K562 (cell line): ENCODE measurements around the gene TMPRSS5. TPM values are rescaled to one million over a fixed set of nuclear protein-coding genes. Genes with fewer than 3 reads are reported as not detected.

Experiments used
- ATAC-seq: fragments of 200-7000 bp; cut with Tn5 transposase; 3 replicates; pipeline ENCODE4 v1.9.1; 2020; ENCODE audit warnings: moderate library complexity
- BruUV-seq: library from RNA; stranded (reverse); fragments of 400-500 nt; replicated peaks from 2 replicates; lab custom pipeline; 2021; lab: Mats Ljungman, UMichigan
- CTCF ChIA-PET: fragments of 300-600 bp; formaldehyde crosslinking; extraction: SDS; loops from one replicate; lab custom pipeline; 2021; ENCODE audit warnings: low intra/inter-chr PET ratio; lab: Yijun Ruan, JAX
- POLR2A ChIA-PET: fragments of 300-600, 350-650 bp; sonication (Branson Sonifier 250); formaldehyde crosslinking; extraction: SDS; loops from one replicate; lab custom pipeline; 2021; ENCODE audit warnings: antibody characterized with exemption, inconsistent platforms; lab: Yijun Ruan, JAX
- DNase-seq, 4 experiments: peaks; one replicate each; pipeline versions ENCODE4 v3.0.0 to v3.0.0-alpha.2; 2011 to 2018; ENCODE audit warnings: low spot score in 3 of 4, mixed read lengths in 3 of 4; ENCODE audit errors: extremely low read depth in 1 of 4
- FAIRE-seq: peaks from 2 replicates; lab custom pipeline; 2011; peaks lifted over from hg19 to GRCh38; lab: Jason Lieb, UNC
- H2AFZ ChIP-seq: 2 replicates; pipeline ENCODE4 v1.6.0; 2011; ENCODE audit warnings: low read depth, low read length, control low read depth, inconsistent platforms
- H3K27ac ChIP-seq: fragments of 200-600 bp; 3 replicates; pipeline ENCODE4 v1.8.0; 2011; ENCODE audit warnings: low read depth, mild to moderate bottlenecking, control low read depth, inconsistent platforms, low read length, moderate library complexity, mixed read lengths; ENCODE audit errors: extremely low read depth
- H3K27me3 ChIP-seq, 2 experiments: fragments of 300-600 bp in 1 of 2; 2 replicates in 1 of 2; 3 replicates in 1 of 2; pipeline versions ENCODE4 v1.6.0 to v1.8.0; 2011; ENCODE audit warnings: inconsistent platforms in 2 of 2, low read length in 2 of 2, mild to moderate bottlenecking in 1 of 2, mixed read lengths in 1 of 2, moderate library complexity in 1 of 2; ENCODE audit not compliant: control insufficient read depth in 2 of 2, insufficient read depth in 2 of 2
- H3K36me3 ChIP-seq: fragments of 300-600 bp; 3 replicates; pipeline ENCODE4 v1.8.0; 2011; ENCODE audit warnings: mild to moderate bottlenecking, low read length, inconsistent platforms; ENCODE audit not compliant: control insufficient read depth, insufficient read depth
- H3K4me1 ChIP-seq, 2 experiments: fragments of 200-600 bp in 1 of 2; replicated peaks in 1 of 2; 2 replicates in 1 of 2; 3 replicates in 1 of 2; pipeline versions ENCODE4 v1.5.1 to v1.8.0; 2011; ENCODE audit warnings: inconsistent platforms in 2 of 2, low read length in 2 of 2, mild to moderate bottlenecking in 1 of 2, mixed read lengths in 1 of 2, moderate library complexity in 1 of 2; ENCODE audit not compliant: control insufficient read depth in 2 of 2, insufficient read depth in 2 of 2
- H3K4me2 ChIP-seq: 2 replicates; pipeline ENCODE4 v1.6.1; 2011; ENCODE audit warnings: low read length, control low read depth, inconsistent platforms, mixed read lengths; ENCODE audit not compliant: insufficient read depth
- H3K4me3 ChIP-seq: fragments of 200-600 bp; sonication (generic), shearing (Covaris generic); 2 replicates; pipeline ENCODE4 v1.5.1; 2016; ENCODE audit warnings: control low read depth, inconsistent platforms
- H3K79me2 ChIP-seq: fragments of 200-600 bp; 3 replicates; pipeline ENCODE4 v1.8.0; 2011; ENCODE audit warnings: low read length, inconsistent platforms; ENCODE audit not compliant: control insufficient read depth, insufficient read depth
- H3K9ac ChIP-seq, 2 experiments: 2 replicates each; pipeline versions ENCODE4 v1.6.0 to v1.6.1; 2011; ENCODE audit warnings: low read depth in 2 of 2, low read length in 2 of 2, control low read depth in 1 of 2, inconsistent platforms in 1 of 2, mild to moderate bottlenecking in 1 of 2, mixed read lengths in 1 of 2; ENCODE audit not compliant: insufficient read depth in 1 of 2
- H3K9me1 ChIP-seq: one replicate; pipeline ENCODE4 v1.6.0; 2011; ENCODE audit warnings: inconsistent platforms, mild to moderate bottlenecking, low read length, moderate library complexity; ENCODE audit not compliant: control insufficient read depth, insufficient read depth
- H3K9me3 ChIP-seq: replicated peaks from 2 replicates; pipeline ENCODE4 v1.5.1; 2011; ENCODE audit warnings: low read depth, low read length, inconsistent platforms; ENCODE audit not compliant: control insufficient read depth, insufficient read depth
- H4K20me1 ChIP-seq: replicated peaks from 2 replicates; pipeline ENCODE4 v1.6.1; 2011; ENCODE audit warnings: low read length, inconsistent platforms, mixed read lengths; ENCODE audit not compliant: control insufficient read depth, insufficient read depth
- C11orf30 ChIP-seq: fragments of 450-650 bp; IDR thresholded peaks from 2 replicates; pipeline ENCODE4 v1.6.1; 2016; ENCODE audit warnings: low read depth, mild to moderate bottlenecking
- FOSL1 ChIP-seq: fragments of 200-800 bp; sonication (Bioruptor generic); conservative IDR thresholded peaks from 2 replicates; pipeline ENCODE4 v1.6.1; 2016; ENCODE audit warnings: missing genetic modification characterization, missing compliant biosample characterization
- MAFG ChIP-seq: fragments of 450-650 bp; conservative IDR thresholded peaks from 2 replicates; pipeline ENCODE4 v1.6.1; 2016; ENCODE audit warnings: missing genetic modification characterization, missing compliant biosample characterization
- NCOR1 ChIP-seq: fragments of 450-650 bp; IDR thresholded peaks from 2 replicates; pipeline ENCODE4 v1.6.1; 2016; ENCODE audit warnings: mild to moderate bottlenecking, moderate library complexity
- ZNF316 ChIP-seq: fragments of 450-650 bp; IDR thresholded peaks from 2 replicates; pipeline ENCODE4 v1.6.1; 2016
- WGBS: fragments of 100-300 bp; shearing (Covaris generic); methylation state at CpG from one replicate; pipeline ENCODE4 v1.1.6; 2016; ENCODE audit warnings: low coverage, mixed read lengths; ENCODE audit not compliant: insufficient coverage; ENCODE audit errors: missing lambda C conversion rate; 5-methylcytosine and 5-hydroxymethylcytosine counted together
- in situ Hi-C: fragments of 300-500 bp; cut with MboI; formaldehyde crosslinking; loops from 4 replicates; pipeline ENCODE4 v1.15.0; 2018; ENCODE audit warnings: inconsistent platforms, mixed read lengths
- intact Hi-C: fragments of 100-400 bp; cut with micrococcal nuclease; formaldehyde crosslinking; loops from 2 replicates; pipeline ENCODE4 v1.14.2; 2022
- polyA plus RNA-seq, 8 experiments: library from polyadenylated mRNA; depleted of rRNA in 4 of 8; stranded (reverse) in 5 of 8; unstranded in 3 of 8; fragments of >200 nt; fragmentation: Nextera tagmentation in 2 of 8; fragmentation: Illumina TruSeq in 1 of 8; extraction: Ambion mirVana in 2 of 8; extraction: Trizol in 1 of 8; gene quantifications; 2 replicates each; pipeline versions ENCODE4 v1.2.1 to v1.2.3, GENCODE V29; 2011 to 2014; ENCODE audit warnings: inconsistent platforms in 1 of 8, missing spikeins in 1 of 8
- total RNA-seq, 7 experiments: library from RNA; depleted of rRNA in 6 of 7; stranded (reverse); fragments of >200 nt in 6 of 7; fragmentation: Illumina TruSeq in 2 of 7; extraction: Trizol in 2 of 7; gene quantifications; 2 replicates each; pipeline versions ENCODE4 v1.2.1 to v1.2.3, GENCODE V29; 2011 to 2021; ENCODE audit warnings: low replicate concordance in 1 of 7
- TF ChIP-seq, protein P1 (sequence below): fragments of 450-650 bp; IDR thresholded peaks from 2 replicates; pipeline ENCODE4 v1.6.1; 2016

Gene TMPRSS5
- total and polyA plus RNA-seq, 9 of the 15 experiments (the other 6 are each of a cell fraction or from before 2014, with no cell fraction given) = 0.07 to 0.49 (median 0.17) TPM; not detected in 1

DNA sequence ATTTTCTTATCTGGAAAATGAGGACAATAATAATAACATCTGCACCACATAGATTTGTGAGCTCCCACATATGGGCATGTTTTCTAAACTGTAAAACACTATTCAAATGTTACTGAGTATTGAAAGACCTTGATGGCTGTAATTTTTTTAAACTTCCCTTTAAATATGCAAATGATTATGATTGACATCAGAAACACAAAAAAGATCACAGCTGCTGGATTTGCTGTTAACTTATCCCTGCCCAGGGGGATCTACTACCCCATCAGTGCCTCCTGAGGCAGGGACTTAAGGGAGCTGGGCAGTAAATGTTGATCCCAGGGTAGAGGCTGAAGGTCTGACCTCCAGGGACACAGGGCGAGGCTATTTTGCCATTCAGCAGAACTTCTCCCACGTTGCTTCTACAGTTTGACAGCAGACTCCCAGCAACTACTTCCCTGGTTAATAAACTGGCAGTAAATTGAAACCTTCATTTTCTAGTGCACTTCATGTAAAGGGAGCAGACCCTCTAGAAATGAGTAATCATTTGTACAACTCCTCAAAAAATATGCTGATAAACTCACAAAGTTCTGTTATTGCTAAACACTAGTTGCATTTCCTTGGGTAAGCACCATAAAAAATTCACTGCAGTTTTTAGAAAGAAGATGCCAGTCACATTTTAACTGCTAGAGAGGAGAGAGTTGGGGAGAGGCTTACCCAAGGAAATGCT is 20.3 kb downstream of the TMPRSS5 start:
- in situ Hi-C loops (no loop called here), intact Hi-C loops (no loop called here)
- BruUV-seq = no TSS peak
- H3K27me3 ChIP-seq = no peaks in the 10 kb centered on the region
- WGBS = 36% methylated on average over 2 of the region's 2 CpGs
- H4K20me1 ChIP-seq = no peaks in the 10 kb centered on the region
- peak overlapping the region; percentile 33; the same call in 1 of the 2 replicates for H2AFZ ChIP-seq
- DNase-seq (no peak), ATAC-seq (no peak), FAIRE-seq (no peak)
- no peaks in the 10 kb centered on the region for H3K9me1 ChIP-seq
- H3K36me3 ChIP-seq = no peaks in the 10 kb centered on the region
- H3K4me1 ChIP-seq = peaks cover 37 to 39% of the 10 kb centered on the region in 2 experiments
- no peak overlapping the region for H3K4me3 ChIP-seq
- CTCF ChIA-PET = no interaction called here
- no peaks in the 10 kb centered on the region for H3K79me2 ChIP-seq
- no peak overlapping the region for H3K4me2 ChIP-seq
- H3K9me3 ChIP-seq = no peaks in the 10 kb centered on the region
- H3K9ac ChIP-seq = peak overlapping the region in 1 of 2 experiments; percentile 14; a peak in 1 of 4 replicates
- H3K27ac ChIP-seq = no peak overlapping the region
- TF ChIP-seq MAFG (tag) (peak; percentile 10; the same call in 1 of the 2 replicates), ZNF316 (peak; percentile 64; the same call in 1 of the 2 replicates), FOSL1 (tag) (no peak), NCOR1 (no peak), C11orf30 (peak; percentile 37; the same call in 1 of the 2 replicates)
- TF ChIP-seq, protein P1, sequence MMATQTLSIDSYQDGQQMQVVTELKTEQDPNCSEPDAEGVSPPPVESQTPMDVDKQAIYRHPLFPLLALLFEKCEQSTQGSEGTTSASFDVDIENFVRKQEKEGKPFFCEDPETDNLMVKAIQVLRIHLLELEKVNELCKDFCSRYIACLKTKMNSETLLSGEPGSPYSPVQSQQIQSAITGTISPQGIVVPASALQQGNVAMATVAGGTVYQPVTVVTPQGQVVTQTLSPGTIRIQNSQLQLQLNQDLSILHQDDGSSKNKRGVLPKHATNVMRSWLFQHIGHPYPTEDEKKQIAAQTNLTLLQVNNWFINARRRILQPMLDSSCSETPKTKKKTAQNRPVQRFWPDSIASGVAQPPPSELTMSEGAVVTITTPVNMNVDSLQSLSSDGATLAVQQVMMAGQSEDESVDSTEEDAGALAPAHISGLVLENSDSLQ = peak; percentile 58
- POLR2A ChIA-PET = no interaction called here
